GM18867 (cell line): ENCODE results near the gene C4orf50.
"Not testable (repeated sequence)": the region's sequence is repeated elsewhere in the genome, so short reads cannot be mapped to it uniquely, and the experiment has no call there.

ENCODE experiments used
- ATAC-seq: cut with Tn5 transposase; IDR thresholded peaks from one replicate; pipeline ENCODE4 v1.9.1; 2021; ENCODE audit warnings: mild to moderate bottlenecking, moderate library complexity; ENCODE audit not compliant: unreplicated experiment

Gene C4orf50

GRCh38 chr4:5952975-5953951 is 65.0 kb downstream of the C4orf50 start:
- no peak for ATAC-seq

- no peak for ATAC-seq
Measured at GRCh38 chr4:5952286-5952974, 65.8 kb downstream of the C4orf50 start.

- ATAC-seq = not testable (repeated sequence)
Measured at GRCh38 chr4:5946653-5947052, 71.6 kb downstream of the C4orf50 start.

GRCh38 chr4:5945936-5946335 is 72.3 kb downstream of the C4orf50 start:
- no peak for ATAC-seq

GRCh38 chr4:5945171-5945570 is 73.1 kb downstream of the C4orf50 start:
- ATAC-seq = no peak

- ATAC-seq = no peak
Measured at GRCh38 chr4:5943561-5943960, 74.7 kb downstream of the C4orf50 start.

GRCh38 chr4:5942947-5943346 is 75.3 kb downstream of the C4orf50 start:
- no peak for ATAC-seq

- ATAC-seq = no peak
Measured at GRCh38 chr4:5941601-5942000, 76.6 kb downstream of the C4orf50 start.

GRCh38 chr4:5940470-5941203 is 77.6 kb downstream of the C4orf50 start:
- ATAC-seq = no peak

GRCh38 chr4:5933996-5934831 is 84.0 kb downstream of the C4orf50 start:
- ATAC-seq = no peak

GRCh38 chr4:5933116-5933515 is 85.1 kb downstream of the C4orf50 start:
- ATAC-seq = no peak

GRCh38 chr4:5932035-5932568 is 86.1 kb downstream of the C4orf50 start:
- ATAC-seq = no peak

GRCh38 chr4:5931526-5931925 is 86.7 kb downstream of the C4orf50 start:
- ATAC-seq = no peak

GRCh38 chr4:5930876-5931275 is 87.4 kb downstream of the C4orf50 start:
- no peak for ATAC-seq

- no peak for ATAC-seq
Measured at GRCh38 chr4:5930456-5930855, 87.8 kb downstream of the C4orf50 start.

GRCh38 chr4:5928844-5929420 is 89.3 kb downstream of the C4orf50 start:
- ATAC-seq = no peak

- no peak for ATAC-seq
Measured at GRCh38 chr4:5928274-5928673, 90.0 kb downstream of the C4orf50 start.

- ATAC-seq = no peak
Measured at GRCh38 chr4:5927747-5928146, 90.5 kb downstream of the C4orf50 start.

GRCh38 chr4:5927116-5927515 is 91.1 kb downstream of the C4orf50 start:
- ATAC-seq = no peak

- no peak for ATAC-seq
Measured at GRCh38 chr4:5926598-5926997, 91.6 kb downstream of the C4orf50 start.
